Loucy (cell line): ENCODE data around the gene CHRND.

ENCODE experiments used
- H2AFZ ChIP-seq: fragments of 200-600 bp; sonication (generic); 2 replicates; pipeline ENCODE4 v1.6.0; 2016; ENCODE audit warnings: antibody characterized with exemption, mild to moderate bottlenecking, low read length, moderate library complexity
- H3F3A ChIP-seq: fragments of 200-600 bp; 2 replicates; pipeline ENCODE4 v1.6.0; 2016; ENCODE audit warnings: antibody characterized with exemption, low read depth, mild to moderate bottlenecking
- H3K27me3 ChIP-seq: fragments of 200-600 bp; sonication (generic); 2 replicates; pipeline ENCODE4 v1.6.1; 2014; ENCODE audit warnings: low read length, mild to moderate bottlenecking; ENCODE audit not compliant: insufficient read depth, poor library complexity, severe bottlenecking
- H3K36me3 ChIP-seq: fragments of 200-600 bp; sonication (generic); 2 replicates; pipeline ENCODE4 v1.6.1; 2016; ENCODE audit warnings: low read length; ENCODE audit not compliant: insufficient read depth
- H3K4me1 ChIP-seq: fragments of 200-600 bp; sonication (generic); 2 replicates; pipeline ENCODE4 v1.5.1; 2014; ENCODE audit warnings: low read length, mild to moderate bottlenecking; ENCODE audit not compliant: insufficient read depth, poor library complexity, severe bottlenecking
- H3K4me2 ChIP-seq: fragments of 200-600 bp; sonication (generic); 2 replicates; pipeline ENCODE4 v1.6.0; 2014; ENCODE audit warnings: antibody characterized with exemption, low read length, low read depth, mild to moderate bottlenecking; ENCODE audit not compliant: poor library complexity, severe bottlenecking
- H3K4me3 ChIP-seq: fragments of 200-600 bp; sonication (generic); 2 replicates; pipeline ENCODE4 v1.5.1; 2014; ENCODE audit warnings: low read length, mild to moderate bottlenecking, mixed read lengths; ENCODE audit not compliant: poor library complexity, severe bottlenecking
- H3K79me2 ChIP-seq: fragments of 200-600 bp; sonication (generic); 2 replicates; pipeline ENCODE4 v1.6.1; 2014; ENCODE audit warnings: low read length; ENCODE audit not compliant: insufficient read depth
- H3K9ac ChIP-seq: fragments of 200-600 bp; sonication (generic); 2 replicates; pipeline ENCODE4 v1.6.0; 2014; ENCODE audit warnings: mild to moderate bottlenecking, low read depth, low read length, moderate library complexity; ENCODE audit not compliant: poor library complexity, severe bottlenecking
- H3K9me2 ChIP-seq: fragments of 200-600 bp; sonication (generic); replicated peaks from 2 replicates; pipeline ENCODE4 v1.6.1; 2016; ENCODE audit warnings: low read depth, low read length, mixed read lengths
- H3K9me3 ChIP-seq: fragments of 200-600 bp; sonication (generic); 2 replicates; pipeline ENCODE4 v1.6.1; 2014; ENCODE audit warnings: mild to moderate bottlenecking, antibody characterized with exemption, low read length, low read depth; ENCODE audit not compliant: insufficient read depth
- H4K20me1 ChIP-seq: fragments of 200-600 bp; sonication (generic); 2 replicates; pipeline ENCODE4 v1.6.0; 2014; ENCODE audit warnings: antibody characterized with exemption, low read length, mild to moderate bottlenecking; ENCODE audit not compliant: insufficient read depth, poor library complexity, severe bottlenecking
- CTCF ChIP-seq: fragments of 200-600 bp; sonication (generic); conservative IDR thresholded peaks from 2 replicates; pipeline ENCODE4 v1.5.1; 2014; ENCODE audit warnings: mild to moderate bottlenecking, antibody characterized with exemption, low read length
- EZH2phosphoT487 ChIP-seq: fragments of 200-600 bp; IDR thresholded peaks from 2 replicates; pipeline ENCODE4 v1.6.1; 2018; ENCODE audit warnings: antibody characterized with exemption, mild to moderate bottlenecking, moderate library complexity, borderline replicate concordance

Gene CHRND

GRCh38 chr2:232496501-232497270, 29.3 kb upstream of the CHRND start:
- no peaks in the 10 kb centered on the region for H3K36me3 ChIP-seq
- H3K4me3 ChIP-seq = no peak overlapping the region
- H2AFZ ChIP-seq = no peak overlapping the region
- TF ChIP-seq CTCF (no peak), EZH2phosphoT487 (no peak)
- no peaks in the 10 kb centered on the region for H3K4me1 ChIP-seq
- H3K9ac ChIP-seq = no peak overlapping the region
- no peaks in the 10 kb centered on the region for H3K79me2 ChIP-seq
- no peaks in the 10 kb centered on the region for H3F3A ChIP-seq
- H4K20me1 ChIP-seq = no peaks in the 10 kb centered on the region
- no peak overlapping the region for H3K4me2 ChIP-seq
- H3K9me2 ChIP-seq = no peaks in the 10 kb centered on the region
- H3K27me3 ChIP-seq = no peaks in the 10 kb centered on the region
- H3K9me3 ChIP-seq = no peaks in the 10 kb centered on the region

GRCh38 chr2:232497348-232497747, 28.6 kb upstream of the CHRND start:
- H2AFZ ChIP-seq = no peak overlapping the region
- H4K20me1 ChIP-seq = no peaks in the 10 kb centered on the region
- H3K4me2 ChIP-seq = no peak overlapping the region
- H3F3A ChIP-seq = no peaks in the 10 kb centered on the region
- no peak overlapping the region for H3K9ac ChIP-seq
- no peaks in the 10 kb centered on the region for H3K9me2 ChIP-seq
- H3K4me3 ChIP-seq = no peak overlapping the region
- no peaks in the 10 kb centered on the region for H3K4me1 ChIP-seq
- no peaks in the 10 kb centered on the region for H3K27me3 ChIP-seq
- H3K79me2 ChIP-seq = no peaks in the 10 kb centered on the region
- no peaks in the 10 kb centered on the region for H3K9me3 ChIP-seq
- H3K36me3 ChIP-seq = no peaks in the 10 kb centered on the region
- TF ChIP-seq CTCF = no peak

- Histone ChIP-seq H3K4me3 (no peak overlapping the region), H4K20me1 (no peaks in the 10 kb centered on the region), H3K4me1 (no peaks in the 10 kb centered on the region), H3K9ac (no peak overlapping the region), H3K9me2 (no peaks in the 10 kb centered on the region), H3K4me2 (no peak overlapping the region), H3K9me3 (no peaks in the 10 kb centered on the region), H3K36me3 (no peaks in the 10 kb centered on the region), H2AFZ (no peak overlapping the region), H3K27me3 (no peaks in the 10 kb centered on the region), H3F3A (no peaks in the 10 kb centered on the region), H3K79me2 (no peaks in the 10 kb centered on the region)
- TF ChIP-seq EZH2phosphoT487 (no peak), CTCF (no peak)
Measured at GRCh38 chr2:232498452-232498851, 27.5 kb upstream of the CHRND start.
